ENCODE results near the gene UBB.
"Not testable (repeated sequence)": the region's sequence is repeated elsewhere in the genome, so short reads cannot be mapped to it uniquely, and the experiment has no call there.

UBB gene

DNA sequence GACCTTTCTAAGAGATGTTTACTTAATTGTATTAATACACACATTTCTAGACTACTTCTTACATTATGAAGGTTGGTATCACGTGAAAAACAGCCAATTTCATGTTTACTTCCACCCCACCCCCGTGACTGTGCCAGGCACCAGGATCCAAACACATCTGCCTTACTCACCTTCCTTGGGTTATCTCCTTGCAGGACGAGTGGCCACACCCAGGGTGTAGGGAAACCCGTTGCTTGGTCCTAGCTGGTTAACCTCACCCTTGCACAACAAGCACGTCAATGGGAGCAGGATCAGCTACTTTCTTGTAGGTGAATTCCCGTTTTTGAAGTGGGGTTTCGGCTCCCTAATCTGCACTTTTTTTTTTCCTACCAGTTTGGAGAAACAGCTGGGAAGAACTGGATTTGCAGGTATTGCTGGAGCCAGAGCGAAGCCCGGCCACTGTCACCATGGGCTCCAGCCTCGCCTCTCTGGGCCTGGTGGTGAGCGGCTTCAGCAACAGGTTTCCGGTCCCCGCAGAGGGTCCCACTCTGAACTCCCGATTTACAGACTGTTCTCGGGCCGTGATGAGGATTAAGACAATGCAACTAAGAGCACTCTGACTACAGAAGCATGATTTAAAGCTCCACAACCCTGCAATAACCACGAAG, 2.1 kb upstream of the UBB start:
- FAIRE-seq = no peak

- no peak for FAIRE-seq
Measured at GRCh38 chr17:16379654-16380053, 1.2 kb upstream of the UBB start.

DNA sequence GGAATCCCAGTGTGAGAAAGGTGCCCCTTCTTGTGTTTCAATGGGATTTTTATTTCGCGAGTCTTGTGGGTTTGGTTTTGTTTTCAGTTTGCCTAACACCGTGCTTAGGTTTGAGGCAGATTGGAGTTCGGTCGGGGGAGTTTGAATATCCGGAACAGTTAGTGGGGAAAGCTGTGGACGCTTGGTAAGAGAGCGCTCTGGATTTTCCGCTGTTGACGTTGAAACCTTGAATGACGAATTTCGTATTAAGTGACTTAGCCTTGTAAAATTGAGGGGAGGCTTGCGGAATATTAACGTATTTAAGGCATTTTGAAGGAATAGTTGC, 567 bp downstream of the UBB start:
- FAIRE-seq = no peak

- no peak for FAIRE-seq
Measured at GRCh38 chr17:16383216-16383615, 2.3 kb downstream of the UBB start.

DNA sequence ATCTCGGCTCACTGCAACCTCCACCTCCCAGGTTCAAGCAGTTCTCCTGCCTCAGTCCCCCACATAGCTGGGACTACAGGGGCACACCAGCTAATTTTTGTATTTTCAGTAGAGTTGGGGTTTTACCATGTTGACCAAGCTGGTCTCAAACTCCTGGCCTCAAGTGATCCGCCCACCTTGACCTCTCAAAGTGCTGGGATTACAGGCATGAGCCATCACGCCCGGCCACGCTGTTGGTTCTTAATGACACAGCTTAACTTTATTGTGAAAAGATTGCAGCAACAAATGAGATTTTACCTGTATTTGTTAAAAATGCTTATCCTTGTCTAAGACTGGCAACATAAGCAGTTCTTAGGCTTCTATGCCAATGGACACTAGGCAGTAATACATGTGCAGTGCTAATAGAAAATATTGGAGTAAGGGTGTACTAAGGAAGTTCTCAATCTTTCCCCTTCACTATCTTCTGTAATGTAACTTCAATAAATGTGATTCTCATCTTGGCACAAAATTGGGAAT, 2.9 kb downstream of the UBB start:
- FAIRE-seq = no peak

DNA sequence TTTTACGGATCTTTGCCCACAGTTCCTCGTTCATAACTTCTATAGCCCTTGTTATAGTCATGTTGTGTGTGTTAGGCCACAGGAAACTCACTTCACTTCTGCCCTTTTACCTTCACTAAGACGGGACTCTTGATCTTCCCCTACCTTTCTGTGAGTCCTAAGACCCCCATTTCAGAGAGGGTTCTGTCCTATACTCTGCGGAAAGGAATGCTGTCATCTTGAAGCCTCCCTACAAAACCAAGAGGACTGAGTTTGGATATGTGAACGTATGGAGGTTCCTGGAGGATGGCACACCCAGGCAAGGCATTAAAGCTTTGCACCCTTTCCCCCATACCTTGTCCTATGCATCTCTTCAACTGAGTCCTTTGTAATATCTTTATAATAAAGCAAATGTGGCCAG, 3.7 kb downstream of the UBB start:
- FAIRE-seq = no peak

DNA sequence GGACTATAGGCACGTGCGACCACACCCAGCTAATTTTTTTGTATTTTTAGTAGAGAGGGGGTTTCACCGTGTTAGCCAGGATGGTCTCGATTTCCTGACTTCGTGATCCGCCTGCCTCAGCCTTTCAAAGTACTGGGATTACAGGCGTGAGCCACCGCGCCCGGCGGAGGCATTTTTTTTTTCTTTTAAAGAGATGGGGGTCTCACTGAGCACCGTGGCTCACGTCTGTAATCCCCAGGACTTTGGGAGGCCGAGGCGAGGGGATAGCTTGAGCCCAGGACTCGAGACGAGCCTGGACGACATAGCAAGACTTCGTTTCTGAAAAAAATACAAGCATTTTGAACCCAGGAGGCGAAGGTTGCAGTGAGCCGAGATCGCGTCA, 5.2 kb downstream of the UBB start:
- not testable (repeated sequence) for FAIRE-seq

DNA sequence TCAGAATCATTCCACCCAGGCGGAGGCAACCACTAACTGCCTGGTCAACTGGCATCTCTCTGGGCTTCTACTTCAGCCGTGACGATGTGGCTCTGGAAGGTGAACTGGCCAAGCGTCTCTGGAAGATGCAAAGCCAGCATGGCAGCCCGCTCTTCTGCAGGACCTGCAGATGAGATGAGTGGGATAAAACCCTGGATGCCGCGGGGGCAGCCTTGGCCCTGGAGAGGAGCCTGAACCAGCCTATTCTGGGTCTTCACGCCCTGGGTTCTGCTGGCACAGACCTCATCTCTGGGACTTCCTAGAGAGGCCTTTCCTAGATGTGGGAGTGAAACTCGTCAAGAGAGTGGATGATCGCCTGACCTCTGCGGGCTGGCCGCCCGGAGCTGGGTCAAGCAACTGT, 10.6 kb downstream of the UBB start:
- FAIRE-seq = no peak

- FAIRE-seq = not testable (repeated sequence)
Measured at GRCh38 chr17:16392491-16392890, 11.6 kb downstream of the UBB start.

- FAIRE-seq = not testable (repeated sequence)
Measured at GRCh38 chr17:16395887-16396286, 15.0 kb downstream of the UBB start.

- not testable (repeated sequence) for FAIRE-seq
Measured at GRCh38 chr17:16396693-16397092, 15.8 kb downstream of the UBB start.

GRCh38 chr17:16398270-16399267, 17.7 kb downstream of the UBB start:
- FAIRE-seq = no peak

DNA sequence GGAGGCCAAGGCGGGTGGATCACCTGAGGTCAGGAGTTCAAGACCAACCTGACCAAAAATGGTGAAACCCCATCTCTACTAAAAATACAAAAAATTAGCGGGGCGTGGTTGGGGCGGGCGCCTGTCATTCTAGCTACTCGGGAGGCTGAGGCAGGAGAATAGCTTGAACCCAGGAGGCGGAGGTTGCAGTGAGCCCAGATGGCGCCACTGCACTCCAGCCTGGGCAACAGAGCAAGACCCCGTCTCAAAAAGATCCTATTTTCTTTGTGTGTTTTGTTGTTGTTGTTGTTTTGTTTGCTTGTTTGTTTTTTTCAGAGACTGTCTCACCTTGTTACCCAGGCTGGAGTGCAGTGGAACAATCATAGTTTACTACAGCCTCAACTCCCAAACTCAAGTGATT, 23.0 kb downstream of the UBB start:
- FAIRE-seq = not testable (repeated sequence)

- no peak for FAIRE-seq
Measured at GRCh38 chr17:16406742-16407674, 26.1 kb downstream of the UBB start.

DNA sequence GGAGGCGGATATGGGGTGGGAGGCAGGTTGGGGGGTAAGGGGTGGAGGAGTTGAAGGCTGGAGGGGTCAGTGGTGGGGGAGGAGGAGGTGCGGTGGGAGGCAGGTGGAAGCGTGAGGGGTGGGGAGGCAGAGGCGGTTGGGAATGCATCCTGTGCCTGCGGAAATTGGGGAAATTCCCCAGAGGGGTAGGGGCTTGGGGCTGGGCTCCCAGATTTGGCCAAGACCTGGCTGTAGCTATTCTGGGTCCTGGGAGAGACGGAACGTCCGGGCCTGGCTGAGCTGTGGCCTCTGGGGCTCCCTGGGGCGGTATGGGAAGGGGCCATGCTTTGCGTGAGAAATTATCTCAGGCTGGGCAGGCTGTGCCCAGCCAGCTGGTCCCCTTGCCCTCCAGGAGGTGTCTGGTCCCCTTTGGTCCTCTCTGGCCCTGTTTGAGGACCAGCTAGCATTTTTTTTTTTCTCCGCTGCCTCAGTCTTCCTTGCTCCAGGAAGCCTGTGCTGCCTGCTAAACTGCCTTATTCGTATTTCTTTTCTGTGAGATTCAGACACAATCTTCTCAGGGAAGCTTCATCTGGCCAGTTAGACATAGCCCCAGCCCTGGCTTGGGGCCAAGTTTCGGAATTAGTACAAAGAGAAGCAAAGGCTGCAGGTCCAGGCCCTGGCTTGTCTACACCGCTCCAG, 27.2 kb downstream of the UBB start:
- FAIRE-seq = no peak

DNA sequence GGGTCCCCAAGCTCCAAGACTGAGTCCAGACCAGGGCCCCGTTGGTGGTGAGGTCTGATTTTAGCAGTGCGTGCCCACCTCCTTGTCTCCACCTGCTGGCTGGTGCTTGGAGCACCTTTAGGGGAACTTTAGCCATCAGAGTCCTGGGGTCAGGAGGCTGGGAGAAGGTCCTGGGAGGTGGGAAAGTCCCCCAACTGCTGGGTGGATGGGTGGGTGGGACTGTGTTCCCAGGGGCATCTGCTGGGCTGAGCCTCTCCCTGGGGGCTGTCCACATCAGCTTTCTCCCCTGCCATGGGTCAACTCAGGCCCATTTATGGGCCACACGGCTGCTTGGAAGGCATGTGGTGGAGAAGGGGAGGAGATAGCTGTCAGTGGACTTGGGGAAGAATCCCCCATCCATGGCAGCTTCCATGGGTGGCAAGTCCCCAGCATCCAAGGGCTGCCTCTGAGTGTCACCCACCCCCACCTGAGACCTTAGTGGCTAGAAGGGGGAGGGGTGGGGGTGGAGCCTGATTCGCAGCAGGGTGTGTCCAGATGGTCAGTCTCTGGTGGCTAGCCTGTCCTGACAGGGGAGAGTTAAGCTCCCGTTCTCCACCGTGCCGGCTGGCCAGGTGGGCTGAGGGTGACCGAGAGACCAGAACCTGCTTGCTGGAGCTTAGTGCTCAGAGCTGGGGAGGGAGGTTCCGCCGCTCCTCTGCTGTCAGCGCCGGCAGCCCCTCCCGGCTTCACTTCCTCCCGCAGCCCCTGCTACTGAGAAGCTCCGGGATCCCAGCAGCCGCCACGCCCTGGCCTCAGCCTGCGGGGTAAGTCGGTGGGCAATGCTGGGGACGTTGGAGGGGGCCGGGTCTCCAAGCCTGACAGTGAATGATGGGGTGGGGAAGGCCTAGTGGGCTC, 34.4 kb downstream of the UBB start, which contains the start of gene TRPV2:
Gene TRPV2, plus strand, starts transcription at position 541 of the 894 bp plus-strand sequence. CDS start 2,098 bp downstream, outside the sequence.
- FAIRE-seq = no peak

GRCh38 chr17:16417399-16417798, 36.5 kb downstream of the UBB start:
- no peak for FAIRE-seq

DNA sequence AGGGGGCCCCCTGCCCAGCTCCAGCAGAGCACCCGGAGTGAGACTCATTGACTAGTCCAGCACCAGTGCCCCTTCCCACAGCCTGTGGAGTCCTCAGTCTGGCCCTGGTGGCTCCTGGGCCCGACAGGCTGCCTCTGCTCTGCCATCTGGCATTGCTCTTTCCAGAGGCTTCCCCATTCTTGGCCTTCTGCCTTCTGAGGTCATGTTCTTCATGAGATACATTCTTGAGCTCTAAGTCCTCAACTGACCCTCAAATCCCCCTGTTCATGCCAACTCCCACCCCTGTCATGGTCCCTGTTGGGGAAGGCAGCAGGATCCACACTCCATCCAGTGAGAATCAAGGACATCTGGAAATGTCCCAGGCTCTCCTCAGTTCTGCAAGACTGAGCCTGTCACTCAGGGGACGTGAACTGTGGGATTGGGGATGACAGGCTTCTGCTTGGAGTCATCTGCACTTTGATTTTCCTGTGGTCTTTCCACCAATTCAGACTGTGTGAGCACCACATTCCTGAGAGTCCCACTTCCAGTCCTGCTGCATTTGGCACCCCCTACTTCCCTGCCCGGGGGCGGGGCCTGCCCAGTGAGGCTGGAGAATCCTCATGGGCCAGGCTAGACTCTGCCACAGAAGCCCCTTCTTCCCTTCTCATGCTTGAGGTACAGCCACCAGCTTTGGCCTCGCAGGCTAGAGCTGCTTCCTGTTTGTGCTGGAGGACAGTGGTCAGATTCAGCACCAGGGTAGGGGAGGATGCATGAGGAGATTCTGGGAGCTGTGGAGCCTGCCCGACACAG, 37.2 kb downstream of the UBB start:
- FAIRE-seq = no peak

DNA sequence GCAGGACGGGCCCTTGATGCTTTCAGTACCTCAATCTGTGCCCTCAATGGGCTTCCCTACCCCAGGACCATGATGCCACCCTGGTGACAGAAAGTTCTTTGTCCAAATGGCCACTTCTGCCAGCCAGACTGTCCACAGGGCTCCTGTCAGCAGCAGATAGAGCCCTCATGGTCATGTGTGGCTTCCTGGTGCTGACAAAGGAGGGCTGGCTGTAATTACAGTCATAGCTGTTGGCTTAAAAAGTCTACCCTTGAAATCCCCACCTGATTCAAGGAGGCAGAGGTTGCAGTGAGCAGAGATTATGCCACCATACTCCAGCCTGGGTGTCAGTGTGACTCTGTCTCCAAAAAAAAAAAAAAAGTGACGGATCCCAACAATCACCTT, 37.8 kb downstream of the UBB start:
- no peak for FAIRE-seq

Data from A204.1 (cell line).